HepG2 (cell line): ENCODE measurements around the gene PTPRF. TPM values are rescaled to one million over a fixed set of nuclear protein-coding genes. Genes with fewer than 3 reads are reported as not detected.

Source experiments
- ATAC-seq: fragments of 200-7000 bp; cut with Tn5 transposase; 3 replicates; pipeline ENCODE4 v1.9.1; 2020; ENCODE audit warnings: mild to moderate bottlenecking, moderate library complexity
- BruUV-seq: library from RNA; stranded (reverse); fragments of 400-500 nt; replicated peaks from 2 replicates; lab custom pipeline; 2021; lab: Mats Ljungman, UMichigan
- CTCF ChIA-PET: fragments of 300-600 bp; formaldehyde crosslinking; extraction: SDS; loops from one replicate; lab custom pipeline; 2021; ENCODE audit warnings: low total read pairs, inconsistent platforms, low intra/inter-chr PET ratio; lab: Yijun Ruan, JAX
- POLR2A ChIA-PET: fragments of 350-600 bp; sonication (Branson Sonifier 250); formaldehyde crosslinking; loops from one replicate; lab custom pipeline; 2020; ENCODE audit warnings: antibody characterized with exemption, inconsistent platforms; lab: Yijun Ruan, JAX
- DNase-seq: peaks from one replicate; pipeline ENCODE4 v3.0.0-alpha.2; 2015; ENCODE audit warnings: low spot score
- FAIRE-seq: peaks from 3 replicates; lab custom pipeline; 2011; peaks lifted over from hg19 to GRCh38; lab: Jason Lieb, UNC
- H2AFZ ChIP-seq: one replicate; pipeline ENCODE4 v1.6.1; 2011; ENCODE audit warnings: low read length, inconsistent platforms
- H3K27ac ChIP-seq: fragments of 300-600 bp; 3 replicates; pipeline ENCODE4 v1.8.0; 2011; ENCODE audit warnings: mixed run types, mild to moderate bottlenecking, mixed read lengths, low read length, inconsistent platforms; ENCODE audit not compliant: insufficient read depth; ENCODE audit errors: extremely low read length
- H3K27me3 ChIP-seq, 2 experiments: fragments of 200-600 bp in 1 of 2; 2 replicates in 1 of 2; 3 replicates in 1 of 2; pipeline versions ENCODE4 v1.6.0 to v1.8.0; 2011; ENCODE audit warnings: low read length in 2 of 2, mild to moderate bottlenecking in 2 of 2, moderate library complexity in 2 of 2, inconsistent platforms in 1 of 2; ENCODE audit not compliant: insufficient read depth in 2 of 2, control insufficient read depth in 1 of 2
- H3K36me3 ChIP-seq, 2 experiments: fragments of 200-600 bp in 1 of 2; replicated peaks in 1 of 2; 2 replicates in 1 of 2; 3 replicates in 1 of 2; pipeline versions ENCODE4 v1.5.1 to v1.8.0; 2011; ENCODE audit warnings: low read length in 2 of 2, inconsistent platforms in 1 of 2; ENCODE audit not compliant: insufficient read depth in 2 of 2, control insufficient read depth in 1 of 2
- H3K4me1 ChIP-seq: 2 replicates; pipeline ENCODE4 v1.5.1; 2012; ENCODE audit warnings: low read length, inconsistent platforms; ENCODE audit not compliant: insufficient read depth
- H3K4me2 ChIP-seq: 2 replicates; pipeline ENCODE4 v1.6.0; 2011; ENCODE audit warnings: low read depth, low read length, inconsistent platforms
- H3K4me3 ChIP-seq, 3 experiments: fragments of 200-600 bp in 1 of 3; sonication (generic), shearing (Covaris generic) in 1 of 3; replicated peaks in 1 of 3; 2 replicates each; pipeline ENCODE4 v1.5.1; 2011 to 2016; ENCODE audit warnings: low read length in 3 of 3, inconsistent platforms in 2 of 3, low read depth in 2 of 3, mild to moderate bottlenecking in 2 of 3, control low read depth in 1 of 3, mixed read lengths in 1 of 3; ENCODE audit not compliant: insufficient read depth in 1 of 3
- H3K79me2 ChIP-seq: one replicate; pipeline ENCODE4 v1.6.1; 2011; ENCODE audit warnings: low read length, inconsistent platforms; ENCODE audit not compliant: insufficient read depth
- H3K9ac ChIP-seq: 2 replicates; pipeline ENCODE4 v1.6.0; 2011; ENCODE audit warnings: mild to moderate bottlenecking, low read depth, low read length, inconsistent platforms; ENCODE audit not compliant: insufficient read depth
- H3K9me3 ChIP-seq: 2 replicates; pipeline ENCODE4 v1.5.1; 2012; ENCODE audit warnings: mild to moderate bottlenecking, low read length
- H4K20me1 ChIP-seq: 2 replicates; pipeline ENCODE4 v1.6.0; 2011; ENCODE audit warnings: inconsistent platforms, mild to moderate bottlenecking, low read length, moderate library complexity; ENCODE audit not compliant: insufficient read depth
- CCAR2 ChIP-seq: fragments of 200-400 bp; formaldehyde crosslinking; optimal IDR thresholded peaks from 2 replicates; pipeline ENCODE3; 2018; ENCODE audit warnings: low read depth, mild to moderate bottlenecking, low read length, moderate library complexity
- RBM22 ChIP-seq: fragments of 200-400 bp; formaldehyde crosslinking; optimal IDR thresholded peaks from 2 replicates; pipeline ENCODE3; 2017; ENCODE audit warnings: mild to moderate bottlenecking, low read length, moderate library complexity
- ZNF329 ChIP-seq: sonication (generic); formaldehyde crosslinking; IDR thresholded peaks from 2 replicates; pipeline ENCODE4 v1.9.0; 2021; ENCODE audit warnings: low read depth, mild to moderate bottlenecking, missing genetic modification reagents
- ZNF558 ChIP-seq: sonication (generic); formaldehyde crosslinking; IDR thresholded peaks from 2 replicates; pipeline ENCODE4 v1.9.0; 2022; ENCODE audit warnings: mild to moderate bottlenecking, missing genetic modification reagents, borderline replicate concordance
- ZNF572 ChIP-seq: sonication (generic); formaldehyde crosslinking; IDR thresholded peaks from 2 replicates; pipeline ENCODE4 v1.5.1; 2020; ENCODE audit warnings: mild to moderate bottlenecking, missing genetic modification reagents
- WGBS: methylation state at CpG from one replicate; pipeline ENCODE4 v1.1.6; 2017; ENCODE audit warnings: low lambda C conversion rate; 5-methylcytosine and 5-hydroxymethylcytosine counted together
- in situ Hi-C: cut with HindIII; loops from 2 replicates; pipeline ENCODE4 v1.10.0; 2017; ENCODE audit warnings: low pct_unique_long_range_greater_than_20kb; ENCODE audit not compliant: extremely low pct_ligation_motif_present
- intact Hi-C: fragments of 100-400 bp; cut with micrococcal nuclease; formaldehyde crosslinking; loops from one replicate; pipeline ENCODE4 v1.10.0; 2022; ENCODE audit not compliant: unreplicated experiment
- polyA plus RNA-seq, 8 experiments: library from polyadenylated mRNA; depleted of rRNA in 3 of 8; stranded (reverse) in 7 of 8; unstranded in 1 of 8; fragments of >200 nt; fragmentation: Illumina TruSeq in 4 of 8; extraction: Trizol in 4 of 8; gene quantifications; 2 replicates each; pipeline versions ENCODE4 v1.2.1 to v1.2.3, GENCODE V29; 2011 to 2016; ENCODE audit warnings: low read depth in 4 of 8, missing spikeins in 1 of 8, mixed read lengths in 1 of 8; ENCODE audit not compliant: insufficient read depth in 1 of 8
- total RNA-seq, 5 experiments: library from RNA; depleted of rRNA; stranded (reverse); fragments of >200 nt; fragmentation: Illumina TruSeq; extraction: Trizol; gene quantifications; 2 replicates each; pipeline ENCODE4 v1.2.3, GENCODE V29; 2016; ENCODE audit warnings: low read depth in 1 of 5
- TF ChIP-seq, protein P1 (sequence below): sonication (generic); formaldehyde crosslinking; IDR thresholded peaks from 2 replicates; pipeline ENCODE4 v1.8.0; 2022; ENCODE audit warnings: mild to moderate bottlenecking, missing genetic modification reagents; ENCODE audit not compliant: insufficient replicate concordance
- TF ChIP-seq, protein P2 (sequence below): sonication (generic); formaldehyde crosslinking; IDR thresholded peaks from 2 replicates; pipeline ENCODE4 v1.4.0; 2020; ENCODE audit warnings: missing genetic modification reagents
- TF ChIP-seq, protein P3 (sequence below): sonication (generic); formaldehyde crosslinking; IDR thresholded peaks from 2 replicates; pipeline ENCODE4 v1.4.0; 2020; ENCODE audit warnings: low read depth, mild to moderate bottlenecking, missing genetic modification reagents

Gene PTPRF
- total and polyA plus RNA-seq, 2 of the 13 experiments (the other 11 are each of a cell fraction or from before 2014, with no cell fraction given) = 55.9 to 167 TPM

DNA sequence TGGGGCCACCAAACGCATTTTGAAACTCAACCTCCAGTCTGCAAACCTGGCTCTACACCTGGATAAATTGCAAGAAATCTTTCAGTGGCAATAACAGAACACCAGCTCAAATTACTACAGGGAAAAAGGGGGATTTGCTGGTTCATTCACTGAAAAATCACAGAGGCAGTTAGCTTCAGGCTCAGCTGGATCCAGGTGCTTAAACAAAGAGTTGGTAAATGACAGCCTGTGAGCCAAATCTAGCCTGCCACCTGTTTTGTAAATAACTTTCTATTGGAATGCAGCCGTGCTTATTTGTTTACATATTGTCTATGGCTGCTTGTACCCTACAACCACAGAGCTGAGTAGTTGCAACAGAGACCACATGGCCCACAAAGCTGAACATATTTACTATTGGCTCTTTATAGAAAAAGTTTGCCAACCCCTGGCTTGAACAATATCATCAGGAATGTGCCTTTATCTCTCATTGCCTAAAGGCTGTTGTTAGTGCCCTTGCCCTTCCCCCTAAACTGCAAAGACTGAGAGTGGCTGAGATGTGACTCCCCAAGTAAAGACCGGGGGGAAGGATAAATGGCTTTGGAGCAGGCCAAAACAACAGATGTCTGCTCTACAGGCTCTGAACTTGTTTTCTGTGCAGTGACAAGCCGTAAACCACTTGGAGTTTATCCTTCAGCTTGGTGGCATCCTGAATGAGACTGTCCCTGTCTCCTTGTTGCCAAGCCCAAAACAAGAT, 21.5 kb upstream of the PTPRF start:
- 22% methylated on average over 4 of the region's 4 CpGs for WGBS
- Histone ChIP-seq H2AFZ (no peak overlapping the region), H3K36me3 (no peaks in the 10 kb centered on the region), H3K9me3 (no peaks in the 10 kb centered on the region)
- intact Hi-C loops (no loop called here), in situ Hi-C loops (no loop called here)
- CTCF ChIA-PET = no interaction called here
- FAIRE-seq = no peak
- TF ChIP-seq ZNF558 (no peak), ZNF329 (CRISPR knock-in tag) (peak; percentile 97)
- TF ChIP-seq, protein P1, sequence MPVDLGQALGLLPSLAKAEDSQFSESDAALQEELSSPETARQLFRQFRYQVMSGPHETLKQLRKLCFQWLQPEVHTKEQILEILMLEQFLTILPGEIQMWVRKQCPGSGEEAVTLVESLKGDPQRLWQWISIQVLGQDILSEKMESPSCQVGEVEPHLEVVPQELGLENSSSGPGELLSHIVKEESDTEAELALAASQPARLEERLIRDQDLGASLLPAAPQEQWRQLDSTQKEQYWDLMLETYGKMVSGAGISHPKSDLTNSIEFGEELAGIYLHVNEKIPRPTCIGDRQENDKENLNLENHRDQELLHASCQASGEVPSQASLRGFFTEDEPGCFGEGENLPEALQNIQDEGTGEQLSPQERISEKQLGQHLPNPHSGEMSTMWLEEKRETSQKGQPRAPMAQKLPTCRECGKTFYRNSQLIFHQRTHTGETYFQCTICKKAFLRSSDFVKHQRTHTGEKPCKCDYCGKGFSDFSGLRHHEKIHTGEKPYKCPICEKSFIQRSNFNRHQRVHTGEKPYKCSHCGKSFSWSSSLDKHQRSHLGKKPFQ (CRISPR knock-in tag) = no peak
- TF ChIP-seq, all 625 proteins: peak for 1
- H3K4me2 ChIP-seq = no peak overlapping the region
- DNase-seq = no peak
- no TSS peak for BruUV-seq
- H3K27ac ChIP-seq = no peak overlapping the region
- H3K9ac ChIP-seq = no peak overlapping the region
- no peaks in the 10 kb centered on the region for H3K4me1 ChIP-seq
- peaks cover 0 to 28% of the 10 kb centered on the region in 2 experiments; a peak in 4 of 5 replicates for H3K27me3 ChIP-seq
- H3K4me3 ChIP-seq = no peak overlapping the region
- POLR2A ChIA-PET = no interaction called here
- H3K79me2 ChIP-seq = no peaks in the 10 kb centered on the region
- no peak for ATAC-seq
- H4K20me1 ChIP-seq = no peaks in the 10 kb centered on the region

DNA sequence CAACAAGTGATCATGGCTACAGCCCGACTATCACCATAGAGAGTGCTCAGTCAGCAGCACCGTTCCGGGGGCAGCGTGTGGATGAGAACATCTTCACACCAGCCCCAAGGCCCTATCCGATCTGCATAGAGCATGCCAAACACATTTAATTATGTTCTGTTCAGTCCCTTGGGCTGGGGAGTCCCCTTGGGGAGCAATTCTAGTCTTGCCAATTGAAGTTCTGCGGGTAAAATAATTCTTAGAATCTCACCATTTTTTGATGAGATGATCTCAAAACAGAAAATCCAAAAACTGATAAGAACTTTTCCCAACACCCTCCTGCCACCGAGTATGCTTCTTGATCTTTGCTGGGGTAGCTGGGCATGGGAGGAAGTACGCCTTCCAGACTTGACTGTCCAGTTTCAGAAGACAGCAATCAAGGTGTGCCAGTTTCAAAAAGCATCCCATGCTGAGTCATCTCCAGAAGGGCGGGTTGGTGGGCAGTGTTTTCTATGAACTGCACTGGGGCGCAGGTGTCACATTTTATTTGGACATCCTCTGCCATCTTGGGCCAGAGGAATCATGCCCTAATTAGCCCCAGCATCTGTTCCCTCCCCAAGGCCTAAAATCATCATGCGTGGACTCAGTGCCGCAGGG, 20.8 kb upstream of the PTPRF start:
- FAIRE-seq (no peak), ATAC-seq (no peak), DNase-seq (no peak)
- Histone ChIP-seq H3K27me3 (peaks cover 0 to 35% of the 10 kb centered on the region in 2 experiments; a peak in 4 of 5 replicates), H3K27ac (no peak overlapping the region), H3K4me1 (no peaks in the 10 kb centered on the region), H3K9ac (no peak overlapping the region), H3K36me3 (no peaks in the 10 kb centered on the region), H2AFZ (no peak overlapping the region), H3K4me2 (no peak overlapping the region), H3K4me3 (no peak overlapping the region), H3K79me2 (no peaks in the 10 kb centered on the region), H4K20me1 (no peaks in the 10 kb centered on the region), H3K9me3 (no peaks in the 10 kb centered on the region)
- ChIA-PET POLR2A (no interaction called here), CTCF (no interaction called here)
- in situ Hi-C loops = no loop called here
- intact Hi-C loops = no loop called here
- BruUV-seq = no TSS peak
- TF ChIP-seq CCAR2 (no peak), RBM22 (no peak), ZNF572 (CRISPR knock-in tag) (no peak)
- TF ChIP-seq, protein P2, sequence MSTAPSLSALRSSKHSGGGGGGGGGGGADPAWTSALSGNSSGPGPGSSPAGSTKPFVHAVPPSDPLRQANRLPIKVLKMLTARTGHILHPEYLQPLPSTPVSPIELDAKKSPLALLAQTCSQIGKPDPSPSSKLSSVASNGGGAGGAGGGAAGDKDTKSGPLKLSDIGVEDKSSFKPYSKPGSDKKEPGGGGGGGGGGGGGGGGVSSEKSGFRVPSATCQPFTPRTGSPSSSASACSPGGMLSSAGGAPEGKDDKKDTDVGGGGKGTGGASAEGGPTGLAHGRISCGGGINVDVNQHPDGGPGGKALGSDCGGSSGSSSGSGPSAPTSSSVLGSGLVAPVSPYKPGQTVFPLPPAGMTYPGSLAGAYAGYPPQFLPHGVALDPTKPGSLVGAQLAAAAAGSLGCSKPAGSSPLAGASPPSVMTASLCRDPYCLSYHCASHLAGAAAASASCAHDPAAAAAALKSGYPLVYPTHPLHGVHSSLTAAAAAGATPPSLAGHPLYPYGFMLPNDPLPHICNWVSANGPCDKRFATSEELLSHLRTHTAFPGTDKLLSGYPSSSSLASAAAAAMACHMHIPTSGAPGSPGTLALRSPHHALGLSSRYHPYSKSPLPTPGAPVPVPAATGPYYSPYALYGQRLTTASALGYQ = no peak
- TF ChIP-seq, protein P3, sequence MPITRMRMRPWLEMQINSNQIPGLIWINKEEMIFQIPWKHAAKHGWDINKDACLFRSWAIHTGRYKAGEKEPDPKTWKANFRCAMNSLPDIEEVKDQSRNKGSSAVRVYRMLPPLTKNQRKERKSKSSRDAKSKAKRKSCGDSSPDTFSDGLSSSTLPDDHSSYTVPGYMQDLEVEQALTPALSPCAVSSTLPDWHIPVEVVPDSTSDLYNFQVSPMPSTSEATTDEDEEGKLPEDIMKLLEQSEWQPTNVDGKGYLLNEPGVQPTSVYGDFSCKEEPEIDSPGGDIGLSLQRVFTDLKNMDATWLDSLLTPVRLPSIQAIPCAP (CRISPR knock-in tag) = no peak
- 59% methylated on average over 11 of the region's 12 CpGs for WGBS
